KMS-11 (cell line): ENCODE results near the gene C4orf54.

Experiments
- H2AFZ ChIP-seq: fragments of 200-600 bp; sonication (generic); 2 replicates; pipeline ENCODE4 v1.6.1; 2016; ENCODE audit warnings: antibody characterized with exemption, mixed run types, low read depth
- H3K27ac ChIP-seq: fragments of 200-600 bp; sonication (generic); 2 replicates; pipeline ENCODE4 v1.6.1; 2016; ENCODE audit warnings: mild to moderate bottlenecking, mixed run types
- H3K27me3 ChIP-seq: fragments of 200-600 bp; sonication (generic); 2 replicates; pipeline ENCODE4 v1.6.1; 2017; ENCODE audit warnings: mild to moderate bottlenecking, low read depth, mixed run types, moderate library complexity; ENCODE audit not compliant: insufficient read depth
- H3K36me3 ChIP-seq: fragments of 200-600 bp; sonication (generic); 2 replicates; pipeline ENCODE4 v1.6.1; 2017; ENCODE audit warnings: mild to moderate bottlenecking, mixed run types; ENCODE audit not compliant: insufficient read depth
- H3K4me1 ChIP-seq: fragments of 200-600 bp; sonication (generic); 2 replicates; pipeline ENCODE4 v1.6.1; 2016; ENCODE audit warnings: mild to moderate bottlenecking, low read depth, mixed run types; ENCODE audit not compliant: poor library complexity, severe bottlenecking
- H3K4me2 ChIP-seq: fragments of 200-600 bp; sonication (generic); 2 replicates; pipeline ENCODE4 v1.7.0; 2016; ENCODE audit warnings: mild to moderate bottlenecking, mixed run types
- H3K4me3 ChIP-seq: fragments of 200-600 bp; sonication (generic); IDR thresholded peaks from 2 replicates; pipeline ENCODE4 v1.6.1; 2017; ENCODE audit warnings: low read depth, low read length, mixed read lengths; ENCODE audit not compliant: insufficient read depth
- H3K79me2 ChIP-seq: fragments of 200-600 bp; sonication (generic); 2 replicates; pipeline ENCODE4 v1.6.1; 2016; ENCODE audit warnings: low read depth, mixed run types; ENCODE audit not compliant: insufficient read depth
- H3K9ac ChIP-seq: fragments of 200-600 bp; sonication (generic); 2 replicates; pipeline ENCODE4 v1.6.1; 2016; ENCODE audit warnings: mild to moderate bottlenecking, mixed run types
- H4K20me1 ChIP-seq: fragments of 200-600 bp; sonication (generic); 2 replicates; pipeline ENCODE4 v1.6.1; 2016; ENCODE audit warnings: mild to moderate bottlenecking, mixed run types; ENCODE audit not compliant: insufficient read depth
- TF ChIP-seq, protein P1 (sequence below): fragments of 200-600 bp; sonication (generic); conservative IDR thresholded peaks from 2 replicates; pipeline ENCODE4 v1.6.1; 2017; ENCODE audit warnings: low read depth, mild to moderate bottlenecking, antibody characterized with exemption, low read length, moderate library complexity, mixed read lengths

The C4orf54 gene

DNA sequence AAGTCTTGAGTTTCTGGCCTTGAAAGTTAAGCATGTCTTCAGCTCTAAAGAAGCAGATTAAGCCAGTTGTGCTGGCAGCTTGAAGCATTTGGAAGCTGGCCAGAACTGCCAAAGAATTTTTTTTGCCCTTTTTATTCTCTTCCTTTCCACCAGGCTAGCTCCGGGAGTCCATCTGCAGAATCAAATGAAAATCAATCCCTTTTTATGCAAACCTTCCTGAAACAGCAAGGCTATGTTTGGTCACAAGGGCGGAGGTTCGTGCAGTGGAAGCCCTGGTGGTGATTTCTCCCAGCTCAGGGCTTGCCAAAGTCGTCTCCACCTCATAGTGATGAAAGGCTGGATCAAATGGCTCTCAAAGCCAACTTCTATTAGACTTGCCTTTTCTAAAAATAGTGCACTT lies 21.6 kb upstream of the C4orf54 start:
- Histone ChIP-seq H2AFZ (no peak overlapping the region), H3K36me3 (no peaks in the 10 kb centered on the region), H3K79me2 (no peaks in the 10 kb centered on the region), H3K4me1 (no peaks in the 10 kb centered on the region), H3K4me2 (no peak overlapping the region), H3K4me3 (no peak overlapping the region), H3K9ac (no peak overlapping the region), H4K20me1 (no peaks in the 10 kb centered on the region), H3K27ac (no peak overlapping the region), H3K27me3 (no peaks in the 10 kb centered on the region)
- TF ChIP-seq, protein P1, sequence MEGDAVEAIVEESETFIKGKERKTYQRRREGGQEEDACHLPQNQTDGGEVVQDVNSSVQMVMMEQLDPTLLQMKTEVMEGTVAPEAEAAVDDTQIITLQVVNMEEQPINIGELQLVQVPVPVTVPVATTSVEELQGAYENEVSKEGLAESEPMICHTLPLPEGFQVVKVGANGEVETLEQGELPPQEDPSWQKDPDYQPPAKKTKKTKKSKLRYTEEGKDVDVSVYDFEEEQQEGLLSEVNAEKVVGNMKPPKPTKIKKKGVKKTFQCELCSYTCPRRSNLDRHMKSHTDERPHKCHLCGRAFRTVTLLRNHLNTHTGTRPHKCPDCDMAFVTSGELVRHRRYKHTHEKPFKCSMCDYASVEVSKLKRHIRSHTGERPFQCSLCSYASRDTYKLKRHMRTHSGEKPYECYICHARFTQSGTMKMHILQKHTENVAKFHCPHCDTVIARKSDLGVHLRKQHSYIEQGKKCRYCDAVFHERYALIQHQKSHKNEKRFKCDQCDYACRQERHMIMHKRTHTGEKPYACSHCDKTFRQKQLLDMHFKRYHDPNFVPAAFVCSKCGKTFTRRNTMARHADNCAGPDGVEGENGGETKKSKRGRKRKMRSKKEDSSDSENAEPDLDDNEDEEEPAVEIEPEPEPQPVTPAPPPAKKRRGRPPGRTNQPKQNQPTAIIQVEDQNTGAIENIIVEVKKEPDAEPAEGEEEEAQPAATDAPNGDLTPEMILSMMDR, result no peak

DNA sequence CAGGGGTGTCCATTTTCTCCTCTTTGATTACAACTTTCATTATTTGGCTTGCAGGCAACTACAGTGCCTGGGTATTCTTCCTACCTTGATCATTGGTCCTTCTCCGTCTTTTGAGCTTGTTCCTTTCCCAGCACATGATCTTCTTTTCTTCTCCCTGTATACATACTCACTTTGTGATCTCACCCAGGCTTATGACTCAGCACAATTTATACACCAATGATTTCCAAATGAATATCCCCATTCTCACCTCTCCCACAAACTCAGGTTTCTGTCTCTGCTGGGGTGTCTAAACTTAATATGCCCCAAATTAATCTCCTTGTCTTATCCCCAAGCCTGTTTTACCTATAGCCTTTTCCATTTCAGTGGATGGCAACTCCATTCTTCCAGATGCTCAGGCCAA lies 19.5 kb upstream of the C4orf54 start:
- Histone ChIP-seq H3K27me3 (no peaks in the 10 kb centered on the region), H3K27ac (no peak overlapping the region), H4K20me1 (no peaks in the 10 kb centered on the region), H3K9ac (no peak overlapping the region), H3K36me3 (no peaks in the 10 kb centered on the region), H3K4me2 (no peak overlapping the region), H3K4me1 (no peaks in the 10 kb centered on the region), H2AFZ (no peak overlapping the region), H3K79me2 (no peaks in the 10 kb centered on the region), H3K4me3 (no peak overlapping the region)
- TF ChIP-seq, protein P1, result no peak

DNA sequence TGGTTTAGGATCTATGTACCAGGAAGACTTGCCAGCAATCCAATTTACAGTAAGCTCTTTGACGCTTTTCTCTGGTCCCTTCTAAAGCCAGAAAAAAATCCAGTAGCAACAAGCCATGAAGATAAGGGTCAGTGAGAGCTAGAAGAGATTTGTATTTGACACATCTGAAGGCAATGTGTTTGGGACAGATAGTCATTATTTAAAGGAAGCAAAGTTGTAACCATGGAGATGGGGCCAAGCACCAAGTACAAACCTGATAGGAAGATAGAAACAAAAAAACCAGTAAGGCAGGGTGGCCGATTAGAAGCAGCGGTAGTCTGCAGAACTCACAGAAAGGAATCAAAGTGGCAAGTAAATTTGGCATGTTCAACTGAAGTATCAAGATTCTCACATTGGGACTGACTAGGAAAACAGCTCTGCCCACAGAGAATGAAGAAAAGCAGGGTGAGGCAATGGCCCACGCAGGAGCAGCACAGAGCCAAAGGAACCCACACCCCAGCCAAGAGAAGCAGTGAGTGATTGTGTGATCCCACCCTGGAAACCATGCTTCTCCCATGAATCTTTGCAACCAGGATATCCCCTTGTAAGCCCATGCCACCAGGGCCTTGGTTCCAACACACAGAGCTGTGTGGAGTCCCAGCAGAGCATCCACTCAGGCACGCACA lies 12.9 kb upstream of the C4orf54 start:
- Histone ChIP-seq H3K4me3 (no peak overlapping the region), H3K9ac (no peak overlapping the region), H3K36me3 (no peaks in the 10 kb centered on the region), H4K20me1 (no peaks in the 10 kb centered on the region), H2AFZ (no peak overlapping the region), H3K4me1 (no peaks in the 10 kb centered on the region), H3K27me3 (no peaks in the 10 kb centered on the region), H3K27ac (no peak overlapping the region), H3K79me2 (no peaks in the 10 kb centered on the region), H3K4me2 (no peak overlapping the region)
- TF ChIP-seq, protein P1, result no peak

DNA sequence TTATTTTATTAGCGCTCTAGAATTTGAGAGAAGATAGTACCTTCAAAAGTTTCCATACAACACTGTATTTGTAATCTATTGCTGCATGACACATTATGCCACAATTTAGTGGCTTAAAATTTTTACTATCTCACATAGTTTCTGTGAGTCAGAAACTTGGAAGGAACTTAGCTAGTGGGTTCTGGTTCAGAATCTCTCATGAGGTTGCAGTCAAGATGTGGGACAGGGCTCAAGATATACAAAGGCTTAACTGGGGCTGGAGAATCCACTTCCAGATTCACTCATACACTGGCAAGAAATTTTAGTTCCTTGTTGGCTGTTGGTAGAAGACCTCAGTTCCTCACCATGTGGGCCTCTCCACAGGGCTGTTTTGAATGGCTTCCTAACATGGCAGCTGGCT lies 11.5 kb upstream of the C4orf54 start:
- Histone ChIP-seq H3K27ac (no peak overlapping the region), H3K9ac (no peak overlapping the region)
- TF ChIP-seq, protein P1, result no peak

More for the DNA sequence above, 11.5 kb upstream of the C4orf54 start:
- no peak overlapping the region for H3K4me3 ChIP-seq
- H3K36me3 ChIP-seq, result no peaks in the 10 kb centered on the region
- H4K20me1 ChIP-seq, result no peaks in the 10 kb centered on the region
- no peak overlapping the region for H2AFZ ChIP-seq
- H3K27me3 ChIP-seq, result no peaks in the 10 kb centered on the region
- no peaks in the 10 kb centered on the region for H3K4me1 ChIP-seq
- no peak overlapping the region for H3K4me2 ChIP-seq
- no peaks in the 10 kb centered on the region for H3K79me2 ChIP-seq
